ENCODE data around the gene CLK1.
A peak's percentile ranks its signal among the peaks of the same experiment; 100 is the strongest.
"Not testable (repeated sequence)": the region's sequence is repeated elsewhere in the genome, so short reads cannot be mapped to it uniquely, and the experiment has no call there.

Gene CLK1

DNA sequence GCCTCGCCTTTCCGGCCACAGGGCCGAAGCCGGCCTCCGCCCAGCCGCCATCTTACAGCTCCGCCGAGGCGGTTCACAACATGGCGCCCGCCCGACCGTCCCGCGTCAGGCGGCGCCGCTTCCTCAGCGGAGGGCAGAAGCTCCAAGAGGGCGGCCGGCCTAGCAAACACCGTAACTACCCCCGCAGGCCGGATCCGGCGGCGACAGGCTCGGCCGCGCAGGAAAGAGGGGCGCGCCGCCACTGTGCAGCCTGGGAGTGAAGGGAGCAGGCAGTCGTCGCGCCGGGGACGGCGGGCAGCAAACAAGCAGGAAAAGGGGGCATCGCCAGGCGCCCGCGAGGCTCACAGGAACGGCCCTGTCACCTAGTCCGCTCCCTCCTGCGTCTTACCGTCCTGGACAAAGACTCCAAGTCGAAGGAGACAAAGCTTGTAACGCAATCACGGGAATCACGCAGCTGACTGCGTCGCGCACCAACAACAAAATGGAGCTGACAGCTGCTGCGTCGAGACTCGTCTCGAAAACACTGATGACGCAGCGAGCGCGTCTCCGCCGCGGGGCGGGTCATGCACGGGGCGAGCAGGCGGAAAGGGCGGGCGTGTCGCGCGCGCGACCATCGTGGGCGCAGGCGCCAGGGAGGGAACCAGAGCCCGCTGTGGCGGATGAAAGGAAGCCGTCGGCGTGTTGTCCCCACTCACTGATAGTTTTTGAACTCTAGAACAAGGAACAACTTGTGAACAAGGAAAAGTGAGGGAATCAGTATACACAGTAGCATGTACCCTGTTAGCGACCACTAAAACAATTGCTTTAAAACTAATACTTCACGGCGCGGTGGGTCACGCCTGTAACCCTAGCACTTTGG is at the start of gene CLK1:
Gene CLK1 (minus strand): TSS at position 483 of the 859 bp plus-strand sequence. CDS start 2,796 bp downstream, outside the sequence.
- peak; percentile 92 to 97 for DNase-seq (ENCODE audit: low read depth in 2 of 2)

DNA sequence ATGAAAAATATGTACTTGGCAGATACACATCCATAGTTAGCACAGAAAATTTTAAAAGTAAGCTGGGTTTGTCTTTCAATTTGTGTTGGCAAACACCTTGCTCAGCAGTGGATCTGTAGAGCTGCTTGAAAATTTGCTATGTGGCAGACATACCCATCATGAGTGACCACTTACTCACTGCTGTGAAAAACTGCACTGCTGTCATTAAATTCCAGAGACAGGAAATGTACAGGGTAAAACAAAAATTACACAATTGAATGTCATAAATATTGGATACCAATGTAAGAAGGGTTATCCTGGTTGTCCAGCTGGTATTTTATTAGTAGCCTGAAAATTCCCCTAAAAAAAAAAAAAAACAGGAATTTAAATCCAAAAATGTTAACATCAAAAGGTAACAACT is 49.2 kb upstream of the CLK1 start:
- DNase-seq (ENCODE audit: low read depth in 2 of 2), result no peak

DNA sequence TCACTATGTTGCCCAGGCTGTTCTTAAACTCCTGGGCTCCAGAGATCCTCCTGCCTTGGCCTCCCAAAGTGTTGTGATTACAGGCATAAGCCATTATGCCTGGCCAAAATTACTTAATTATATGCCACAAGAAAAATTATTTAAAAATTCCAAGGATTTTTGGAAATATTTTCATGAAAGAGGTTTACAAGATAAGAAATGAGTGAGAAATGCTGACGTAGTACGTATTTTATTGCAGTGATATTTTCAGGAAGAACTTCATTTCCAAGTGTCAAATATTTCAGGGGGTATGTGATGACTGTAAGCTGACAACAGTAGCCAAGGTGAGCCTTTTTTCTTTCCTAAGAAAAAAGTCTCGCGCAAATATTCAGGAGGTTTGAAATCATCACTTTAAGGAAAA is 45.5 kb upstream of the CLK1 start:
- no peak for DNase-seq (ENCODE audit: low read depth in 2 of 2)

DNA sequence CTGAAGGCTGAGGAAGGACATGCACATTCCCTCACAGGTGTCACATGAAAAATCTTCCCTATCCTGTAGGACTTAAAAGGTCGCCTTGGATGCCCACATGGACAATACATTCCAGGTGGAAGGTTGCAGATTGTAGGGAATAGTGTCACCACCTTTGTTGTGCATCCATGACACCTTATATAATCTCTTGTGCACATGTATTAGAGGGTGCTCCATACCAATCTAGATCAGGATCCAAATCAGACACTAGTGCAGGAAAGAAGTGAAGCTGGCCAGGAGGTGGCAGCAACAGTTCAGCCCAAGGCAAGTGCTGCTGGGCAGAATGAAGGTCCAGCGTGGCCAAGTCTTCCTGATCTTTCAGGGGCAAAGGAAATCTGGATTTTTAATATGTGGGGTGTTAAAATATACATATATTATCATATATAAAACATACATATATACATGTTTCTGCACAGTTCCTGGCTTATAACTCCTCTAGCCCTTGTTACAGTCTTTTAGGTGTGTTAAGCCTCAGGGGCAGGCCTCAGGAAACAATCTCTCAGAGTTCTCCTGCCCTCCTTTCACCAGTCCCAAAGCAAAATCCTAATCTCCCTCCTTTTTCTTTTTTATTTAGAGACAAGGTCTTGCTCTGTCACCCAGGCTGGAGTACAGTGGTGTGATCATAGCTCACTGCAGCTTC is 41.3 kb upstream of the CLK1 start:
- peak; percentile 8 to 12 for DNase-seq (ENCODE audit: low read depth in 2 of 2)

DNA sequence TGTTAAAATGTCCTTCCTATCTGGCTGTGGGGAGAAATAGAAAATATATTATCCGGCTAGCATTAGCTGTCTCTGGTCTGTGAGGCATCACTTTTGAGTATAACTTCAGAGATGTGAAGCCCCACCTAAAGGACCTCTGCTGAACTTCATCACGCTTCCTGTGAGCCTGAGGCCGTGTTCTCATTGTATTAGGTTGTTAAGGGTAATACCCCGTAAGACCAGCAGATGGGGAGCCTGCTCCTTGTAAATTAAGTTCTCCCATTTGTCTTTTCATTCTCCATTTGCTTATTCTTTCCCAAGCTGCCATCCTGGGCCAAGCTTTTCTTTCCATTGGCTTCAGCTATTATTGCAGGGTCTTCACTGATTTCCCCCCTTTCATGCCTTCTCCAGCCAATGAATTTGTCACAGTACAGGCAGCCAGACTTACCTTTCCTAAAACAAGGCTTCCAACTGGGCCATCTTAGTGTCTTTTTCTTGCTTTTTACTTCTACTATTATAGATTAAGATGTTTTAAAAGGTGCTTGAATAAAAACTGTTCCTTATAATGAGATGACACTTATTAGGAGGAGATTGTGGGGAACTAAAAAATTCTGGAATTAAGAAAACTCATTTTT is 37.1 kb upstream of the CLK1 start:
- peak; percentile 41 to 65 for DNase-seq (ENCODE audit: low read depth in 2 of 2)

DNA sequence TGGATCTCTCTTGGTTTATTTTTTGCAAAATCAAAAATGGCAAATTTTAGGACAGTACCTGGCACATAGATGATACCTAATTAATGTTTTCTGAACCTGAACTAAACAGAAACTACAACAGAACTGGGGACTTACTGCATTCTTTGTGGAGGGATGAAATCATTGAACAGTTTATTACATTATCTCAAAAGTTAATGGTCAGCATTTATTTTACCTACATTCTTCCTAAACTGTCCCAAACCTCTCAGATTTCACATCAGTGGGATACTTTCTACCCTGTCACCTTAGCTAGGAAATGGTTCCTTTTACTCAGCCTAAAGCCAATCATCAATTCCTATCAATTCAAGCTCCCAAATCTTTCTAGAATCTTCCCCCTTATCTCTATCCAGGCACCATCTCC is 35.0 kb upstream of the CLK1 start:
- no peak for DNase-seq (ENCODE audit: low read depth in 2 of 2)

DNA sequence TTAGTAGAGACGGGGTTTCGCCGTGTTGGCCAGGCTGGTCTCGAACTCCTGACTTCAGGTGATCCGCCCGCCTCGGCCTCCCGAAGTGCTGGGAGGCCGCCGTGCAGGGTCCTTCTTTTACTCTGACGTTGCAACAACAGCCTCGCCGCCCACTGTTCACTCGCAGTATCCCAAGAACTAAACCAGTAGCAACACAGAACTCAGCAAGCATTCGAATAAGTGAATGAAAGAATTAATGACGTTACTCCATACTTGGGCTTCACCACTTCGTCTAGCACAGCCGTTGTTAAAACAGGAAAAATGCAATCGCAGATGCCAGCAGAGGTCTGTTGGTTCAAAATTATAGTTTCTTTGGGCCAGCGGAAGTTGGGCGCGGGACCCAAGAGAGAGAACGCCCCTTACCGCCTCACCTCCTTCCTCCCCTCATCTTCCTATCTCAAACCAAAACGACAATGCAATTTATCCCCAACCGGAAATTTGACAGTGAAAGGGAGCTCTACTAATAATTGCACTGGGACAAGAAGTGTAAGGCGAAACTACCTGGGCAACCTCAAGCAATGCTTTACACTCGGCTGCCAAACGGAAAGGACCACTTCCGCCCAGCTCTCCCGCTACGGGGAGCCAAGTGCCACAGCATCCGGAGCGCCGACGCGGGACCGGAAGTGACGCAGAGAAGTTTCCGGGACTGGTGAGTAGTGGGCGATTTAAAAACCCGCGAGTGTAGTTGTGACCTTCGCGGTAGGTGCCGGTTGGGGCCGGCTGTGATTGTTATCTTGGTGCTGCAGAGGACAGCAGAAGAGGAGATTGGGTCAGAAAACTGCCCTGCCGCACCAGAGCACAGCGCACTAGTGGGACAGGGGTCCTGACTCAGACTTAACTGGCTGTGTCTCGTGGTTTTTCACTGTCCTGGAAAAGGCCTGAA is 24.5 kb upstream of the CLK1 start, which contains the start of the genes NIF3L1 and PPIL3:
Gene NIF3L1 (plus strand): TSS at position 668 of the 922 bp plus-strand sequence. CDS start 2,573 bp downstream, outside the sequence.
Gene PPIL3 (minus strand): TSS at position 374 of the 922 bp plus-strand sequence. CDS start 1,462 bp downstream, outside the sequence.
- peak; percentile 93 to 95 for DNase-seq (ENCODE audit: low read depth in 2 of 2)

DNA sequence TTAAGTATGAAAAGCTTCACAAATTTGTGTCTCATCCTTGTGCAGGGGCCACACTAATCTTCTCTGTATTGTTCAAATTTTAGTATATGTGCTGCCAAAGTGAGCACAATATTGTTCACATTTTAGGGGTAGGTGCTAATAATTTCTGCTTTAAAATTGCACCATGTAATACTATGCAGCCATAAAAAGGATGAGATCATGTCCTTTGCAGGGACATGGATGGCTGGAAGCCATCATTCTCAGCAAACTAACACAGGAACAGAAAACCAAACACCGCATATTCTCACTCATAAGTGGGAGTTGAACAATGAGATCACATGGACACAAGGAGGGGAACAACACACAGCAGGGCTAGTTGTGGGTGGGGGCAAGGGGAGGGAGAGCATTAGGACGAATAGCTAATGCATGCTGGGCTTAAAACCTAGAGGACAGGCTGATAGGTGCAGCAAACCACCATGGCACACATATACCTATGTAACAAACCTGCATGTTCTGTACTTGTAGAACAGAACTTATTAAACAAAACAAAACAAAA is 17.3 kb upstream of the CLK1 start:
- DNase-seq (ENCODE audit: low read depth in 2 of 2), result not testable (repeated sequence)

DNA sequence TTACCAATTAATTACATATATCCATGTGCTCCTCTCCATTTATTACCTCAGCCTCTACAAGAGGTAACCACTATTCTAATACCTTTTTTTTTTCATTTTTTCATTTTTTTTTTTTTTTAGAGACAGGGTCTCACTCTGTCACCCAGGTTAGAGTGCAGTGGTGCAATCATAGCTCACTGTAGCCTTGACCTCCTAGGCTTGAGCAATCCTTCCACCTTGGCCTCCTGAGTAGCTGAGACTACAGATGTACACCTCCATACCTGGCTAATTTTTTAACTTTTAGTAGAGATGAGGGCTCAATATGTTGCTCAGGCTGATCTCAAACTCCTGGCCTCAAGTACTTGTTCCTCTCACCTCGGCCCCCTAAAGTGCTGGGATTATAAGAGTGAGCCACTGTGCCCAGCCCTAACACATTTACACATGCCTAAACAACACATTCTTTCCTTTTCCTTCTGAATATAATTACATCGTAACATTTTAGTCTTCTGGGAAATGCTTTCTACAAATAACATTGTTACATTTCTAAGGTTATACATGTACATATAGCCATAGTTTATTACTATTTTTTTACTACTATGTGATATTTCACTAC is 13.9 kb upstream of the CLK1 start:
- no peak for DNase-seq (ENCODE audit: low read depth in 2 of 2)

DNA sequence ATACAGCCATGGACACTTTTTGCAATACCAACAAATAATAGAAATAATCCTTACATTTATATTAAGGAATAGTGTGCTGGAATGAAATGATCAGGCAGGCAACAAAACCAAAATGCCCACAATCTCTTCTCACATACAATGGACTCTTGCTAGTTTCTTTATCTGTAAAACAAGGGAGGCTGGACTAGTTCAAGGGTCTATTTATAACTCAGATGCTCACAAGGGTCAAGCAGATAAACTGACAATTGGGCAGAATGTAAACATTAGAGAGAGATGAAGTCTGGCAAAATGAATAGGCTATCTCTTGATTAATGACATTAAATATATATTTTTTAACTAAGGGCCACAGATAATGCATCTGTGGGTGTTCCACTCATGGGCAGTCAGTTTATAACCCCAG is 13.0 kb upstream of the CLK1 start:
- DNase-seq (ENCODE audit: low read depth in 2 of 2), result no peak

DNA sequence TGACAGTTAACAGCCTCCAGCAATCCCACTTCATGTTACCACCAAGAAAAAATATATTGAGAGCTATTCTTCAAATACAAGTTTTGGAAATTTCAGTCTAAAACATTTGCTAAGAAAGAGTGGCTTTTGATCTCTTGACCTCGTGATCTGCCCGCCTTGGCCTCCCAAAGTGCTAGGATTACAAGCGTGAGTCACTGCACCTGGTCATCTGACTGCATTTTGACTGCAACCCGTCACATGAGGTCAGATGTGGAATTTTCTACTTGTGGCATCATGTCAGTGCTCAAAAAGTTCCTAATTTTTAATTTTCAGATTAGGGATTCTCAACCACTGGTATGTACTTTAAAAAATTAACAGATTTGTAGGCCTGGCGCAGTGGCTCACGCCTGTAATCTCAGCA is 9.1 kb upstream of the CLK1 start:
- no peak for DNase-seq (ENCODE audit: low read depth in 2 of 2)

DNA sequence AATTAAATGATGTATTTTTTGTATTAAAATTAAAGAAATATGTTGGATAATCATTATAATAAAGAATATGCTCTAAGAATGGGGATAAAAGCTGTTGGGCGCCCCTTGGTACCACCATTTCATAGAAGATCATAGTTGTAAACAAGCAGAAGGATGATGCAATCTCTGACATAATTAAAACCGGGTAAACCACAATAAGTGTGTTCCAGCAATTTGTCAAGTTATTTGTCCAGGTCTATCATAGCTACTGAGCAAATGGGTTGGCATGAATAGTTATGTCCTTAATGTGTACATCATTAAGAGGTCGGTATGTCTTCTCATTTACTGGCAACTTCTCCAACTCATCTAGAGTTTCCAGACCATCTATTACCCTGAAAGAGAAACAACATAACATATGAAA is 6.7 kb upstream of the CLK1 start:
- no peak for DNase-seq (ENCODE audit: low read depth in 2 of 2)

DNA sequence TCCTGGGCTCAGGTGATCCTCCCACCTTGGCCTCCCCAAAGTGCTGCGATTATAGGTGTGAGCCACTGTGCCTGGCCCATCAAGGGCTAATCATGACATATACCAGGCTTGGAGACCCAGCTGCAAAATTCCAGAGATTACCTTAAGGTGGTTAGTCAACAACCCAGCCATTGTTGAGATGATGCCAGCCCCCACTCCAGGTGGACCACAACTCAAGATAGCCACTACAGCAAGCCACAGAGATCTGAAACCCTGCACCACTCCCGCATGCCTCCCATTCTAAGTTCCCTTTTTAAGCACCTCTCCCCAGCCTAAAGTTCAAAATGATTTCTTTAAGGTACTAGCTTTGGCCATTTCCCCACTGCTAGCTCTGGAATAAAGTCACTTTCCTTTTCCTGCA is 4.6 kb upstream of the CLK1 start:
- no peak for DNase-seq (ENCODE audit: low read depth in 2 of 2)

DNA sequence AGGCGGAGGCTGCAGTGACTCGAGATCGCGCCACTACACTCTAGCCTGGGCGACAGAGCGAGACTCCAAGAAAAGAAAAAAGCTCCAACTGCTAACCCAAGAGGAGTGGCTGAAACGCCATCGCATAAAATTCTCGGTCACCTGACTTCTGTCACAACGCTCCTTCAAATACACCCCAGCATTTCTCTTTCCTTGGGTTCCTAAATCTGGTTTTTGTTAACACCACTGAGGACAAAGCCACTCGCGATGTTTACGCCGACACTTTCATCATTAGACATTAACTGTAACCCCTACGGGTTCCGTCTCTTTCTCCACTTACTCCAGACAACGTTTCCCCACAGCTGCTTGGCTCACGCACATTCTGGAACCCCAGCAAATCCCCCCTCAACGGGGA is 679 bp downstream of the CLK1 start:
- no peak for DNase-seq (ENCODE audit: low read depth in 2 of 2)

DNA sequence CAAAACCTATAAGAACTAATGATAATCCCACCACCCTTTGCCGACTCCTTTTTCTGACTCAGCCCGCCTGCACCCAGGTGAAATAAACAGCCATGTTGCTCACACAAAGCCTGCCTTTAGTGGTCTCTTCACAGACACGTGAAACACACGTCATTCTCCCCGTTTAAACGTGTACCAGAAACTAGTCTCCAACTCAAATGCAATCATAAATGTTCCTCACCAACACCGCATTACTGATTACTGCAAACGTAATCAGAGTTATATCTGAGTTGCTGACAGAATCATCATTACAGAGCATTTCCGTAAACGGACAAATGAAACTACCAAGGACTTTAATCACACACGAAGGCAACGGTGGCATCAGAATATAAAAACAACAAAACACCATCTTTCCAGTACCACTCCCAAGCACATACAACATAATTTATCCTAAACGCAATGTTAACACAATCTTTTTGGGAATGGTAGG is 1.9 kb downstream of the CLK1 start:
- peak; percentile 46 to 56 for DNase-seq (ENCODE audit: low read depth in 2 of 2)

DNA sequence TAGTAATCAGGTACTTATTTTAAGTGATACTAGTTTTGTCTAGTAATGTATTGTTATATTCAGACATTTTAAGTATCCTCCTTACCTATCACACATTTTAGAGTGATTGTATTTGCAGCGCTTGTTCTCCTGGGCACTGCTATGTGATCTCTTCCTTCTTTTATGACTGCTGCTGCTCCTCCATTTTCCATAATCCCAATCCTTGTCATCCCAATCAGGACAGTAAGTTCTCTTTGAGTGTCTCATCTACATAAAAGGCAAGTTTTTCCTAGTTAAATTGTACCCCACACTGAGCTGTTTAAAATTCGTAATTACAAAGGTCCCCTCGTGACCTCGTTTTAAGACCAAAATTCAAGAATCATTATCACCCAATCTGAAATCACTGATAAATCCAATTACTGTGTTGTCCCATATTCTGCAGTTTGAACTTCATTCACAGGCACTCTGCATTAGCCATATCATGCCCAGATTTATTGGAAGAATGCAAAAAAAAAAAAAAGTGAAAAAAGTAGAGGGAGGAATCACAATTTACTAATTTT is 2.8 kb downstream of the CLK1 start:
- no peak for DNase-seq (ENCODE audit: low read depth in 2 of 2)

DNA sequence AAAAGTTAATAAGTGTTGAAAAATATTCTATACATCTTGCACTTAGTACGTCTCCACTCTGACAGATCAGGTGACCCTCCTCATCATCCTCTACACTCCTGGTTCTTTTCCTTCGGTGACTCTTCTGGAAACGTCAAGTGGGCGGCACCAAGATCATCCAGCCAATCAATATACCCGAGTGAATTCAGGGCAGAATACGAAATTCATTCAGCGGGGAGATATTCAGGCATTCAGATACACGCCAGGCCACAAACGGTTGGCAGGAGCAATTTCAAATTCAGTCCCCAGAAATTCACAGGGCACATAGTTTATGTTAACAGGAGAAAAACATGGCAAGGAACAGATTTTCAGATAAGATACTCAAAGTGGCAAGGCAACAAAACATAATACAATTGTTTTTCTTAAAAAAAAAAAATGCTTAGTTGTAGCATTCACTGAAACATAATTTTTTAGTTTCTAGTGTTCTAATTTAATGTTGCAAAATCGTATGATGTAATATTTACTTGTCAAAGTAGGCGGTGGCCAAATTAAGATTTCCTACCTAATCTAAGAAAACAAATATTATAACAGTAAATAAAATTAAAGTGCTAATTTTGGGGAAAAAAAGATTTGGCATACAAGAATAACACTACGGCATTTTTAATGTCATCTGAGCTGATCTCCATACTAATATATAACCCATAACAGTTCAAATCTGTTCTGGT is 4.2 kb downstream of the CLK1 start:
- no peak for DNase-seq (ENCODE audit: low read depth in 2 of 2)

DNA sequence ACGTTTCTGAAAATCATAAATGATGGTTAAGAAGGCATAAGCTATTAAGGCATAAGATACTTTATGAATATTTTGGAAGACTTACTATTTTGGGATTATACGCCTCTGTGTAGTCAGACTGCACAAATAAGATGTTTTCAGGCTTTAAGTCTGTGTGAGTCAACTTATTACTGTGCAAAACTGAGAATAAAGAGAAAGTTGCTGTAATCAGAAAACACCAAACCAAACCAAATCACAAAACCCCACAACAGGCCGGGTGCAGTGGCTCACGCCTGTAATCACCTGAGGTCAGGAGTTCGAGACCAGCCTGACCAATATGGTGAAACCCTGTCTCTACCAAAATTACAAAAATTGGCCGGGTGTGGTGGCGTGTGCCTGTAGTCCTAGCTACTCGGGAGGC is 7.7 kb downstream of the CLK1 start:
- no peak for DNase-seq (ENCODE audit: low read depth in 2 of 2)

DNA sequence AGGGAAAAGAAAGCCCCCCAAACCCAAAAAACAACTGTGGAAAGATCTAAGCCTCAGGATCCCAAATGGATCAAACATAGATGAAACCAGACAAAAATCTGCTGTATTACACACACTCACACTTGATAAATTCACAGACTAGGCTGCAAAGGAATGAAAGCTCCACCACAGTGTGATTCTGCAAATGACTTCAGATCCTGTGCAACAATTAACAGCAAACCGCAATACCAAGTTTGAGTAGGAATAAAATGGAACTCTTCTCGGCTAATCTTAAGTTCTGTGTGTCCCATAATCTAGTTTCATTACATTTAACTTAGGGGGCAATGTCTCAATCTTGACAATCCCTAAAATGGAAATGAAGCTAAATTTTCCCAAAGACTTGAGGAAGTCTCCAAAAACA is 11.9 kb downstream of the CLK1 start:
- DNase-seq (ENCODE audit: low read depth in 2 of 2), result no peak

All from stimulated activated CD8-positive, alpha-beta memory T cell treated with anti-CD3 and anti-CD28 coated beads, Interleukin-7, amount 100 ng/mL, for 4 hours (primary cell).